ENCODE measurements around the gene PDE4B.

PDE4B gene

DNA sequence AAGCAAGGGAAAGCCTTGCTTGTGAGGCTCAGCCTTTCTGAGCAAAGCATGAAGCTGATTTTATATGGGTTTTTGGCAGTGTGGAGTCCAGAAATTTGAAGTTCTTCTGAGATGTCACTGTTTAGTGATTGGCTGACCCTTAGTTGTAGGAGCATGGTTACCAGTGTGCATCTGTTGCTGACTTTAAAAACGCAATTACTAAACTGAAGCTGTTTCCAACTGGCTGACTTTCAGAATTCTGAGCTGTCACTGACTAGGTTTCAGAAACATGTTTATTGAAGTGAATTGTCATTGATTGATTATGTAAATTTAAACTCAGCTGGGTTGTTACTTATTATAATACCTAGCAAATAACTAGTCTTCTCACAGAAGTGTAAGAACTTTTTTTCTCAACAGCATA, 89.4 kb downstream of the PDE4B start:
- no peak for DNase-seq (ENCODE audit: low read depth in 2 of 2)

GRCh38 chr1:65889441-65889840, 96.7 kb downstream of the PDE4B start:
- no peak for DNase-seq (ENCODE audit: low read depth in 2 of 2)

GRCh38 chr1:65890201-65890843, 97.6 kb downstream of the PDE4B start:
- DNase-seq (ENCODE audit: low read depth in 2 of 2) = no peak

DNA sequence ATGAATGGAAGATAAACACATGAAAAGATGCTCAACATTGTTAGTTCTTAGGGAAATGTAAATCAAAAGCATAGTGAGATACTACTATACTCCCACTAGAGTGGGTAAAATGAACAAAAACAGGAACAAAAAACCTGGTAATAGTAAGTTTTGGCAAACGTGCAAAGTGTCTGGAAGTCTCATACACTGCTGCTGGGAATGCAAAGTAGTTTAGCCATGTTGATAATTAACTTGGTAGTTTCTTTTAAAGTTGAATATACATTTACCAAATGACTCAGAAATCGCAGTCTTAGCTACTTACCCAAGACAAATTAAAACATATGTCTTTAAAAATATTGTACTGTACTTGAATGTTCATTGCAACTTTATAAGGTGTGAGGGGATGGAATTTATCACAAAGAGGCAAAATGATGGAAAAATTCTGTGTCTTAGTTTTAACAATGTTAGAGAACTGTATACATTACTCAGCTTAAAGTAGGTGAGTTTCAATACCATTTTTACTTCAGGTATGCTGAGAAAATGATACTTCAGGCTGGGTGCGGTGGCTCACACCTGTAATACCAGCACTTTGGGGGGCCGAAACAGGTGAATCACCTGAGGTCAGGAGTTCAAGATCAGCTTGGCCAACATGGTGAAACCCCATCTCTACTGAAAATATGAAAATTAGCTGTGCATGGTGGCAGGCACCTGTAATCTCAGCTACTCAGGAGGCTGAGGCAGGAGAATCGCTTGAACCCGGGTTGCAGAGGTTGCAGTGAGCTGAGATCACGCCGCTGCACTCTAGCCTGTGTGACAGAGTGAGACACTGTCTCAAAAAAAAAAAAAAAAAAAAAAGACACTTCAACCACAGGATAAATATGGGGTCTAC, 102.3 kb downstream of the PDE4B start:
- DNase-seq (ENCODE audit: low read depth in 2 of 2) = no peak

- no peak for DNase-seq (ENCODE audit: low read depth in 2 of 2)
These were observed 104.0 kb downstream of the PDE4B start for GRCh38 chr1:65896721-65897120.

GRCh38 chr1:65897485-65897884, 104.8 kb downstream of the PDE4B start:
- no peak for DNase-seq (ENCODE audit: low read depth in 2 of 2)

DNA sequence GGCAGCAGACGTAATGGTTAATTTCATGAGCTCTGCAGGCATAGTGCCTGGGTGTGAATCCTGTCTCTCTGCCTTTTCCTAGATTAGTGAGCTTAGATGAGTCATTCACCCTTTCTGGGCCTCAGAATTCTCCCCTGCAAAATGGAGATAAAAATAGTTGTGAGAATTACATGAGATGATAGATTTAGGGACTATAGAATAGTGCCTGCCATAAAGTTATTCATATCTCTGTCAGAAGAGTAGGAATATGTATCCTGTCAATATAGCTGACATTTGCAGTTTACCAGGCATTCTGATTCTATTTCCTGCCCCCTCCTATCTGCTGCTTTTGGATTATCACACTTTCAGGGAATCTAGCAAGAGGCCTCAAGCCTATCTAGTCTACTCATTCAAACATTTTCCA, 112.0 kb downstream of the PDE4B start:
- no peak for DNase-seq (ENCODE audit: low read depth in 2 of 2)

- DNase-seq (ENCODE audit: low read depth in 2 of 2) = no peak
These were observed 117.7 kb downstream of the PDE4B start for GRCh38 chr1:65910432-65910831.

DNA sequence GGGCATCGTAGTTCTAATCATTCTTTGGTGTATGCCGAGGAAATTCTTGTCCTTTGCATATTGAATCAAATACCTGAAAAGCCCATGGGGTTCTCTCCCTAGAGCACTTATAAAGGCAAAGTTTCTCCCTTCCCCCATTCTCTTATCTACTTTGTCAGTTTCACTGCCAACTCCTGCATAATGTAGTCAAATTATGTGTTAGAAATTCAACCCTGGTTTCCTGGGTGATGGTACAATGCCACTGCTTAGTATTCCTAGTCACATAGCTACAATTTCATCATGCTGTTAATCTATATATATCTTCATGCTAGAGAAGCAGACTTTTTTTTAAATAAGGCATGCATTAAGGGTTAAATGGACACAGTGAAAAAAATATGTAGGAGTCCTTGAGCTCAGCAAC, 119.0 kb downstream of the PDE4B start:
- no peak for DNase-seq (ENCODE audit: low read depth in 2 of 2)

GRCh38 chr1:65918564-65918963, 125.9 kb downstream of the PDE4B start:
- no peak for DNase-seq (ENCODE audit: low read depth in 2 of 2)

GRCh38 chr1:65921446-65921845, 128.8 kb downstream of the PDE4B start:
- no peak for DNase-seq (ENCODE audit: low read depth in 2 of 2)

DNA sequence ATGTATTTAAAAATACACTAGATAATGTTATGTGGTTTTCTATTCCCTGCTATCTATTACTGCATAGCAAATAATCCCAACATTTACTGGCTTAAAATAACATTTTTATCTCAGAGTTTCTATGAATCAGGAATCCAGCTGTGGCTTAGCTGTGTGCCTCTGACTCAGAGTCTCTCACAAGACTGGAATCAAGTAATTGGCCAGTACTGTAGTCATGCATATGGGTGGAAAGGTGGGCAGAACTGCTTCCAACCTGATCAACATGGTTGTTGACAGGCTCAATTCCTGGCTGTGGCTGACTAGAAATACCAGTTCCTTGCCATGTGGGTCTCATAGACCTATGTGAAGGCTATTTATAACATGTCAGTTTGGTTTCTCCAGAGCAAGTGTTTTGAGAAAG, 131.8 kb downstream of the PDE4B start:
- DNase-seq (ENCODE audit: low read depth in 2 of 2) = no peak

DNA sequence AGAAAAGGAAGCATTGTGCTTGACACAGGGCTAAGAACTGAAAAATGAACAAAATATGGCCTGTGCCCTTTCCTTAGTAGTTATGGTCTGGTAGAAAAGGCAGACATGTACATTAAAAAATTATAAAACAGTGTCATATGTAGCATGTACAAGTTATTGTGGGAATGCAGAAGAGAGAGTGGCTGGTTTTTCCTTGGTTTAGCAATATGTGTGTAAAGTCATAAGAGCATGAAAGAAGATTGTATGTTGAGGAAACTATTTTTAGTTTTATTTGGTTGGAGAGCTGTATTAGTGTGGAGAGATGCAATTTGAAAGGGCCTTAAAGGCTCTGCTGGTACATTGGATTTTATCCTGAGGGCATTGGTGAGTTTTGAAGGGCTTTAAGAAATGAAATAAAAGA, 145.8 kb downstream of the PDE4B start:
- DNase-seq (ENCODE audit: low read depth in 2 of 2) = no peak

- no peak for DNase-seq (ENCODE audit: low read depth in 2 of 2)
These were observed 146.5 kb downstream of the PDE4B start for GRCh38 chr1:65939191-65939590.

GRCh38 chr1:65939636-65940035, 146.9 kb downstream of the PDE4B start:
- no peak for DNase-seq (ENCODE audit: low read depth in 2 of 2)

DNA sequence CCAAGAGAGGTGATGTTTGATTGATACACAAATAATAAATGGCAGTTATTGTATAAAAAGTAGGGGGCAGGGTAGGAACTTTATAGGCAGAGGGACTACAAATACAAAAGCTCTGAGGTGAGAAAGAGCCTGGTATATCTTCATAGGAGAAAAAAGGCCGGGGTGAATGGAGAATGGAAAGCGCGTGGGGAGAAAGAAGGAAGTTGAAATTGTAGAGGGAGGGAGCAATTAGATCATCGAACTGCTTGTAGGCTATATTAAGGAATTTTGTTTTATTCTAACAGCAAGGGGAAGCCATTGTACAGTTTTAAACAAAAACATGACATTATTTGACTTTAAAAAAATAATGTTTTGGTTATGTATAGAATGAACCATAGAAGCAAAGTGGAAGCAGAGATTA, 147.4 kb downstream of the PDE4B start:
- DNase-seq (ENCODE audit: low read depth in 2 of 2) = no peak

DNA sequence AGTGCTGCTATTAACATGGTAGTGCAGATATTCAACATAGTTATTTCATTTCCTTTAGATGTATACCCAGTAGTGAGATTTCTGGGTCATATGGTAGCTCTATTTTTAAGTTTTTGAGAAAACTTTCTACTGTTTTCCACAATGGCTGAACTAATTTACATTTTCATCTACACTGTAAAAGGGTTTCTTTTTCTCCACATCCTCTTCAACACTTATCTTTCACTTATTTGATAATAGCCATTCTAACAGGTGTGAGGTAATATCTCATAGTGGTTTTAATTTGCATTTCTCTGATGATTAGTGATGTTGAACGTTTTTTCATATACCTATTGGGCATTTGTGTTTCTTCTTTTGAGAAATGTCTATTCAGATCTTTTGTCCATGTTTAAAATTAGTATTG, 149.8 kb downstream of the PDE4B start:
- DNase-seq (ENCODE audit: low read depth in 2 of 2) = no peak

- DNase-seq (ENCODE audit: low read depth in 2 of 2) = no peak
These were observed 153.7 kb downstream of the PDE4B start for GRCh38 chr1:65946376-65946775.

GRCh38 chr1:65946960-65947359, 154.3 kb downstream of the PDE4B start:
- DNase-seq (ENCODE audit: low read depth in 2 of 2) = no peak

DNA sequence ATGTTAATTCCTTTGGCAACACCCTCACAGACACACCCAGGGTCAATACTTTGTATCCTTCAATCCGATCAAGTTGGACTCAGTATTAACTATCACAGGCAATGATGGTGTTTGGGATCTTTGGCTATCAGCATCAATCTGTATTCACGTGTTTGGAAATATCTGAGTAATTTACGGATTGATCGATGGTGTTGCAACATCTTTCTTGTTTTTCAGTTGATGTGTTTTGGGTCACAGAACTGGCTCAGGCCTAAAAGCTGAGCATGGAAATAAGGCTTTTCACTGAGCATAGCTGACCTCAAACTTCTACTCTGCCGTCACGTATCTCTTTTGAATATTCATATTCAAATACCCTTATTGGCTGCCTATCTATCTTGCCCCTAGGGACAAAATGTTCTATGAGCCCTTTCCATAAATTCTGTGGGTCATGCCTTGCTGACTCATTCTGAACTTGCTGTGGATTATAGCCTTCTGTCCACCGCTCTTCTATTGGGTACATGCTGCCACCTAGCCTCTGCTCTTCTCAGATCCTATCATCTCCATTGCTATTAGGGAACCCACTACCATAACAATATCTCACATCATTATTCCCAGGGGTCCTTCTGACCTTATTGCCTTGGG, 156.0 kb downstream of the PDE4B start:
- DNase-seq (ENCODE audit: low read depth in 2 of 2) = no peak

DNA sequence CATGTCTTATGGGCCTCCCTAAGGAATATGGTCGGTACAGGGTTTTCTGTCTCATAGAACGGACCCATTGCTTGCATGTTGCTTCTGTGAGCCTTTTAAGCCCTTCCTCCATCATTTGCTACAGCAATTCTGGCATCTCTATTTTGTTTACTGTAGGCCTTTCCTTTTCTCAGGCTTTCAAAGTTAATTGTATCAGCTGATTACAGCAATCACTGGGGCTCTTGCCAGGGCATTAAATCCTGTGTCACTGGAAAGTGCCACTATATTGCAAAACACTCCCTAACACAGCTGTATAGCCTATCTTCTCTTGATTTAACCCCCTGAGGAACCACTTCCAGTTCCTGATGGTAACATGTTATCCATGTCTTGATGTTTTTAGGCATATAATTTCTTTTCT, 156.5 kb downstream of the PDE4B start:
- no peak for DNase-seq (ENCODE audit: low read depth in 2 of 2)

- DNase-seq (ENCODE audit: low read depth in 2 of 2) = no peak
These were observed 157.2 kb downstream of the PDE4B start for GRCh38 chr1:65949933-65950332.

DNA sequence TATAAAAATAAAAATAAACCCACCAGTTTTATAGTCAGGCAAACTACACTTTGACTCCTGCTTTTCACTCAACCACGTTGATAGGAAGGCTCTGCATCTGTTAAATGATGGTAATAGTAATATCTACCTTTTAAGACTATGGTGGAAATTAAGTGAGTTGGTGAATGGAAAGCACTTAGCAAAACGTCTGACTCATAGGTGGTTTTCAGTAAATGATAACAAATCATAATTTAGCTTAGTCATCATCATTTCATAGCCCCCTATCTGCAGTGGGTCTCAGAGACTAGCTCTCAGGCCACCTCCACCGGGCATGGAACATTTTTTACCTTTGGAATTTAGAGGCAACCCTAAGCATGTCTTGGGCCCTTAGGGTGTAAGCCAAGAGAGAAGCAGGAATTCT, 160.0 kb downstream of the PDE4B start:
- DNase-seq (ENCODE audit: low read depth in 2 of 2) = no peak

All from stimulated activated CD8-positive, alpha-beta memory T cell treated with anti-CD3 and anti-CD28 coated beads, Interleukin-7, amount 100 ng/mL, for 1 hour (primary cell).